ENCODE measurements around the gene C8A. TPM values are rescaled to one million over a fixed set of nuclear protein-coding genes. Genes with fewer than 3 reads are reported as not detected.

C8A gene
- total and polyA plus RNA-seq, 10 of the 15 experiments (the other 5 are each of a cell fraction or from before 2014, with no cell fraction given) = not detected

GRCh38 chr1:56874689-56875088 lies 20.1 kb downstream of the C8A start:
- no peak for DNase-seq (ENCODE audit: low read depth, low spot score)

GRCh38 chr1:56877973-56878372 lies 23.4 kb downstream of the C8A start:
- SMC1A ChIA-PET (ENCODE audit: uncharacterized antibody, unreplicated experiment) = no interaction called here
- POLR2A ChIA-PET = no interaction called here
- no peaks in the 10 kb centered on the region; a peak in 1 of 4 replicates for H3K27me3 ChIP-seq (replicated peaks in 1 of 2; ENCODE audit: control insufficient read depth in 2 of 2, insufficient read depth in 2 of 2, low read length in 1 of 2)
- no peak overlapping the region for H3K27ac ChIP-seq (ENCODE audit: control insufficient read depth, insufficient read depth)
- no peak for ATAC-seq
- H3K4me3 ChIP-seq = no peak overlapping the region
- no peak for FAIRE-seq
- no peaks in the 10 kb centered on the region for H3K4me1 ChIP-seq (ENCODE audit: control insufficient read depth, insufficient read depth, low read length)
- H3K9ac ChIP-seq (ENCODE audit: control insufficient read depth, insufficient read depth, low read length) = no peak overlapping the region
- no peak overlapping the region for H2AFZ ChIP-seq (ENCODE audit: control insufficient read depth, low read depth, low read length)
- RAD21 ChIA-PET (ENCODE audit: unreplicated experiment) = no interaction called here
- no peaks in the 10 kb centered on the region for H3K36me3 ChIP-seq (ENCODE audit: control insufficient read depth in 2 of 2, insufficient read depth in 2 of 2, low read length in 1 of 2)
- TF ChIP-seq HSF1 (IDR thresholded peaks at IDR 0.05; ENCODE audit: low read depth, low read length) (no peak), SP1 (IDR thresholded peaks at IDR 0.05; ENCODE audit: low read depth, low read length) (no peak), EED (IDR thresholded peaks at IDR 0.05; ENCODE audit: low read depth) (no peak), ATF2 (IDR thresholded peaks at IDR 0.05; ENCODE audit: low read length) (no peak), ASH2L (IDR thresholded peaks at IDR 0.05; ENCODE audit: borderline replicate concordance, low read depth) (no peak)
- BruUV-seq (replicated peaks) = no TSS peak
- no peaks in the 10 kb centered on the region for H4K20me1 ChIP-seq (ENCODE audit: control insufficient read depth, insufficient read depth)
- H3K4me2 ChIP-seq (ENCODE audit: control insufficient read depth, insufficient read depth) = no peak overlapping the region
- intact Hi-C loops (cut with micrococcal nuclease; ENCODE audit: unreplicated experiment) = no loop called here
- in situ Hi-C loops (cut with MboI) = no loop called here
- CTCF ChIA-PET = no interaction called here
- 10% methylated on average over 3 of the region's 3 CpGs for WGBS (ENCODE audit: insufficient coverage, insufficient replicate concordance, low lambda C conversion rate, missing lambda C conversion rate)
- H3K9me3 ChIP-seq (replicated peaks; ENCODE audit: control insufficient read depth, insufficient read depth, low read length) = no peaks in the 10 kb centered on the region
- no peaks in the 10 kb centered on the region for H3K79me2 ChIP-seq (ENCODE audit: control insufficient read depth, insufficient read depth, low read length)
- DNase-seq (ENCODE audit: low read depth, low spot score) = no peak

More at GRCh38 chr1:56874689-56875088, 20.1 kb downstream of the C8A start:
- no TSS peak for BruUV-seq (replicated peaks)
- ChIA-PET SMC1A (ENCODE audit: uncharacterized antibody, unreplicated experiment) (no interaction called here), RAD21 (ENCODE audit: unreplicated experiment) (no interaction called here), CTCF (no interaction called here), POLR2A (no interaction called here)
- no peak overlapping the region for H3K4me3 ChIP-seq
- H3K36me3 ChIP-seq (ENCODE audit: control insufficient read depth in 2 of 2, insufficient read depth in 2 of 2, low read length in 1 of 2) = no peaks in the 10 kb centered on the region
- intact Hi-C loops (cut with micrococcal nuclease; ENCODE audit: unreplicated experiment) = no loop called here
- no peaks in the 10 kb centered on the region for H3K79me2 ChIP-seq (ENCODE audit: control insufficient read depth, insufficient read depth, low read length)
- FAIRE-seq (no peak), ATAC-seq (no peak)
- no peak overlapping the region for H3K27ac ChIP-seq (ENCODE audit: control insufficient read depth, insufficient read depth)
- H4K20me1 ChIP-seq (ENCODE audit: control insufficient read depth, insufficient read depth) = no peaks in the 10 kb centered on the region
- no peak overlapping the region for H2AFZ ChIP-seq (ENCODE audit: control insufficient read depth, low read depth, low read length)
- TF ChIP-seq WRNIP1 (IDR thresholded peaks at IDR 0.05; ENCODE audit: borderline replicate concordance, low read depth, low read length) (no peak), KDM1A (IDR thresholded peaks at IDR 0.05; ENCODE audit: borderline replicate concordance) (no peak), ZBED1 (IDR thresholded peaks at IDR 0.05; ENCODE audit: borderline replicate concordance) (no peak)
- H3K4me1 ChIP-seq (ENCODE audit: control insufficient read depth, insufficient read depth, low read length) = no peaks in the 10 kb centered on the region
- H3K4me2 ChIP-seq (ENCODE audit: control insufficient read depth, insufficient read depth) = no peak overlapping the region
- H3K27me3 ChIP-seq (replicated peaks in 1 of 2; ENCODE audit: control insufficient read depth in 2 of 2, insufficient read depth in 2 of 2, low read length in 1 of 2) = no peaks in the 10 kb centered on the region; a peak in 2 of 4 replicates
- no peak overlapping the region for H3K9ac ChIP-seq (ENCODE audit: control insufficient read depth, insufficient read depth, low read length)
- in situ Hi-C loops (cut with MboI) = no loop called here
- WGBS (ENCODE audit: insufficient coverage, insufficient replicate concordance, low lambda C conversion rate, missing lambda C conversion rate) = 28% methylated on average over 4 of the region's 4 CpGs
- no peaks in the 10 kb centered on the region for H3K9me3 ChIP-seq (replicated peaks; ENCODE audit: control insufficient read depth, insufficient read depth, low read length)

Data from GM12878 (cell line).